Glomerular visceral epithelial cell (primary cell): Measurements from ENCODE around the gene TRIM59.
"Not testable (repeated sequence)": the region's sequence is repeated elsewhere in the genome, so short reads cannot be mapped to it uniquely, and the experiment has no call there.

Experiments used
- DNase-seq: peaks from one replicate; pipeline ENCODE4 v3.0.0-alpha.2; 2016; ENCODE audit errors: extremely low spot score

TRIM59 gene

DNA sequence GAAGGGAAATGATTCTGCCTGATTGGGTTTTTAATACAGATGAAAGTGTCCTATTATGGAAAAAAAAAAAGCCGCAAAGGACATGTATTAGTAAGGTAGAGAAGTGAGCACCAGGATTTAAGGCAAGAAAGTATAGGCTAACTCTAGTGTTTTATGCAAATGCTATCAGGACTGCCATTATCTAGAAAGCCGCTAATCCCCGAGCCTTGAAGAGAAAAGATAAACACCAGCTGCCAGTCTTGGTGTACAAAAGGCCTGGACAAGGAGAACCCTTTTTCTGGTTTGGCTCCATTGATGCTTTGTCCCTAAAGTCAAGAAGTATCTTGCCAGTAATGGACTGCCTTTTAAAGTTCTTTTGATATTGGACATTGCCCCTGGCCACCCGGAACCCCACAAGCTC lies 8.6 kb upstream of the TRIM59 start:
- DNase-seq: no peak

DNA sequence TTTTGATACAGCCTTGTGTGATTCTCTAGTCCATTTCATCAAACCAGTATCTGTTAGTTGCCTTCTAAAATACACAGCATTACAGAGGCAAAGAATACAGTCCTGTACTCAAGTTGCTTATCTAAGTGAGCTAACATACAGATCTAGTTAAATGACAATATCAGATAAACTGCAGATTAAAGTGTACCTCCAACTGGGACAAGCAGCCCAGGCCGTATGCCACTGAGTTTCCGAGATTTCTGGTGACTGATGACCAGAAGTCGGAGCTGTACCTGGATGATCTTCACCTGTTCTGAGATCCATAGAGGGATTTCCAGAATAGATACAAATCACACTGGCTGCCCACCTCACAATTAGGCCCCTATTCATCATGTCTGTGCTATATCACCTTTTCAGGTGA lies 6.3 kb upstream of the TRIM59 start:
- no peak for DNase-seq

GRCh38 chr3:160454995-160455394 lies 5.4 kb upstream of the TRIM59 start:
- no peak for DNase-seq

GRCh38 chr3:160452251-160452650 lies 2.7 kb upstream of the TRIM59 start:
- not testable (repeated sequence) for DNase-seq

- no peak for DNase-seq
Measured at GRCh38 chr3:160451602-160452001, 2.0 kb upstream of the TRIM59 start.

DNA sequence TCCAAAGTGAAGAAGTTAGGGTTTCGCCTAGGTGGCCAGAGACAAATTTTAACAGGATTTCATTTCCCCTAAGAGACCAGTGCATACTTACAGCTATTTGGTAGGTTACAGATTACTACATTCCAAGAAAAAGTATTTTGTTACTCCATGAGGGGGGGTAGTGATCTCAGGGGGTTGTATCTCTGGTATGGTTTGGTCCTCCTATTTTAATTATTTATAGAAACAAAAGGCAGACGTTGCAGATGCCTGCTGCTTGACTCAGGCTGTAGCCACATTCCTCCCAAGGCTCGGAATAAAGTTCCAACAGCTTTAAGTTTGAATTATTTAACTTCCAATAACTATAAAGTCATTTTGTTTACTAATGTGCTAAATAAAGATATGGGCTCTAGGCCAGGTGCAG lies 1.3 kb upstream of the TRIM59 start:
- peak; percentile 86 for DNase-seq

- peak; percentile 32 for DNase-seq
Measured at GRCh38 chr3:160448845-160449635, 546 bp downstream of the TRIM59 start.

- no peak for DNase-seq
Measured at GRCh38 chr3:160447544-160447943, 2.0 kb downstream of the TRIM59 start.

- DNase-seq: no peak
Measured at GRCh38 chr3:160446522-160447056, 3.0 kb downstream of the TRIM59 start.

DNA sequence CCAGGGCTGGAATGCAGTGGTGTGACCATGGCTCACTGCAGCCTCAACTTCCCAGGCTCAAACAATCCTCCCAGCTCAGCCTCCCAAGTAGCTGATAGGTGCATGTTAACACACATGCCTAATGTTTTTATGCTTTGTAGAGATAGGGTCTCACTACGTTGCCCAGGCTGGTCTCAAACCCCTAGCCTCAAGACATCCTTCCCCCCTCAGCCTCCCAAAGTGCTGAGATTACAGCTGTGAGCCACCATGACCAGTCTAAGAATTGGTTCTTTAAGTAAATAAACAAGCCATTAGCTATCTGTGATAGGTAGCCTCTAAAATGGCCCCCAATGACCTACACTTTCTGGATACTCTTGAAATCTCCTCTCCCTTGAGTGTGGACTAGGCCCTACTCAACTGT lies 3.7 kb downstream of the TRIM59 start:
- DNase-seq: no peak

DNA sequence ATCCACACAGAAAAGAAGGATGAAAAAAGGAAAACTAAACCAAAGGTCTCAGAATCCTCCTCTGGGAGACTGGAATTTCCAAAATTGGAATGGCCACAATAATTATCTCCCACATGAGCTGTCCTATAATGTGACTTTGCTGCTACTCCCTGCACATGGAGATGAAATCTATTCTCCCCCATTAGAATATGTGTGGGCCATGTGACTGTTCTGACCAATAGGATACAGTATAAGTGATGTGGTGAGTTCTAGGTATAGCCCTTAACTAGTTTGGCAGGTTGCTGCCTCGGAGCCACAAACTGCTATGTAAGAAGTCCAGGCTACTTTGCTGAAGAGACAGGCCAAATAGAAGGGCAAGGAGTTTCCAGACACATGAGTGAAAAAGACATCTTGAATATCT lies 5.2 kb downstream of the TRIM59 start:
- DNase-seq: no peak

DNA sequence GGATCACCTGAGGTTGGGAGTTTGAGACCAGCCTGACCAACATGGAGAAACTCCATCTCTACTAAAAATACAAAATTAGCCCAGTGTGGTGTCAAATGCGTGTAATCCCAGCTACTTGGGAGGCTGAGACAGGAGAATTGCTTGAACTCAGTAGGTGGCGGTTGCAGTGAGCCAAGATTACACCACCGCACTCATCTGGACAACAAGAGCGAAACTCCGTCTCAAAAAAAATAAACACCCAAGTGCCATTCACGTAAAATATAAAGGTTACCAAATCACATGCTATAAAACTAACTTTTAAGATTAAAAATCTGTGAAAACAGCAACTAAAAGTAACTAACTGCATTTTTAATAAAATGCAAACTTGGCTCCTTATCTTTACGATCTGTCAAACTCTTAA lies 8.9 kb downstream of the TRIM59 start:
- no peak for DNase-seq

- no peak for DNase-seq
Measured at GRCh38 chr3:160437083-160437455, 12.5 kb downstream of the TRIM59 start.

DNA sequence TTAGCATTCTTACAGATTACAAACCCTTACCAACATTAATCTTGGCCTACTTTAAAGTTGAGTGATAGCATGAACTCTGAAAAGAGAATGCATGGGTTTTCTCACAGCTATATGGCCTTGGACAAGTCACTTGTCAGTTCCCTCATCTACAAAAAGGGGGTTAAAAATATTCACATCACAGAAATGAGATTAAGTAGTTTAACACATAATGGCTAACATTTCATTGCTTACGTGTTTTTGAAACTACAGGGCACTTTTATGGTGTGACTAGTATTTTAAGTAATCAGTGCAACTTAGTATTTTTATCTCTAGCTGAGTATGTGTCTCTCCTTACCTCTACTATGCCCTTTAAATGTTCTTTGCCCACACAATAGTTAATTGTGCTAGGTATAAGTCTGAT lies 13.8 kb downstream of the TRIM59 start:
- DNase-seq: no peak

GRCh38 chr3:160435095-160435494 lies 14.5 kb downstream of the TRIM59 start:
- DNase-seq: no peak

- DNase-seq: no peak
Measured at GRCh38 chr3:160434071-160434470, 15.5 kb downstream of the TRIM59 start.

DNA sequence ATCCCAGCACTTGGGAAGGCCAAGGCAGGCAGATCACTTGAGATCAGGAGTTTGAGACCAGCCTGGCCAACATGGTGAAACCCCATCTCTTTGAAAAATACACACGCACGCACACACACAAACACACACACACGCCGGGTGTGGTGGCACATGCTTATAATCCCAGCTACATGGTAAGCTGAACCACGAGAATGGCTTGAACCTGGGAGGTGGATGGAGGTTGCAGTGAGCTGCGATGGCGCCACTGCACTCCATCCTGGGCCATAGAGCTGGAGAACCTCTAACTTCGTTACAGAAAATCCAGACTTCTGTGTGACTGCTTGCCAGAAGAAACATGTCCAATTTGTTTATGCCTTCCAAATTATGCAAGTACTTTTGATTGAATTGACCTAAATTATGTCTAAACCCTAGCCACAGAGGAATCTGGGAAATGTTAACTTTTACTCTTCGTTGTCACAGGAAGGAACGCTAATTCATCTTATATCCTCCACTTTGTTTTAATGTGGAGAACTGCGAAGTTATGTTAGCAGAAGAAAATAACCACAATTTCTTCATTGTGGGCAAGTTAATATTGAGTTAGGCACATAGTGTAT lies 21.7 kb downstream of the TRIM59 start:
- no peak for DNase-seq

DNA sequence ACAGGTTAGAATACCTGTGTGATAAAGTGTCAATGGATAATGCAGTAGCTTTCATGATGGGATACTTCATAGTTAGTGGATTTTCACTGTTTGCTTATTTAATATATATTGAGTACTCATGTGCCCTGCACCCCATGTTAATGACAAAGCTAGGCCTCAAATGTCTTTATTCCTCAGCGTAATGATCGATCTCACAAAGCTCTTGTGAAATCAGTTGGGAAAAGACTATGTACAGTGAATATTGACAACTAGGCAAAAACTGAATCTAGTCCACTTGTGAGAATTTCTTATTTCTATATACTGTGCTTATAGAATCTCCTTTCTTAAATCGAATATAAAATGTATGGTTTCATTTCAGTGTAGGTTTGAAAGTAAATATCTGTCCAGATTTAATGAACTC lies 32.3 kb downstream of the TRIM59 start:
- no peak for DNase-seq

GRCh38 chr3:160413613-160414248 lies 35.9 kb downstream of the TRIM59 start:
- peak; percentile 79 for DNase-seq

- no peak for DNase-seq
Measured at GRCh38 chr3:160412477-160412876, 37.1 kb downstream of the TRIM59 start.

GRCh38 chr3:160409812-160410610 lies 39.6 kb downstream of the TRIM59 start:
- no peak for DNase-seq
